CD4-positive, CD25-positive, alpha-beta regulatory T cell (primary cell): ENCODE results near the gene TARBP2. TPM values are rescaled to one million over a fixed set of nuclear protein-coding genes. Genes with fewer than 3 reads are reported as not detected.
"Not testable (repeated sequence)": the region's sequence is repeated elsewhere in the genome, so short reads cannot be mapped to it uniquely, and the experiment has no call there.

ENCODE experiments used
- ATAC-seq, 2 donors: fragments of 150-1000 bp; cut with Tn5 transposase; one replicate each; pipeline ENCODE4 v1.10.0; 2021; ENCODE audit warnings: low read depth in 2 of 2, moderate number of reproducible peaks in 2 of 2, moderate library complexity in 1 of 2
- DNase-seq, 3 donors: peaks; one replicate each; pipeline versions ENCODE4 v3.0.0 to v3.0.0-alpha.2; 2012 to 2022; ENCODE audit warnings: mixed read lengths in 1 of 3
- H3K27ac ChIP-seq: one replicate; pipeline ENCODE4 v1.7.0; 2013; ENCODE audit warnings: mild to moderate bottlenecking, low read length; ENCODE audit not compliant: insufficient read depth, poor library complexity, severe bottlenecking
- H3K27me3 ChIP-seq: one replicate; pipeline ENCODE4 v1.7.0; 2013; ENCODE audit warnings: low read length; ENCODE audit not compliant: control insufficient read depth, insufficient read depth
- H3K36me3 ChIP-seq: one replicate; pipeline ENCODE4 v1.7.0; 2013; ENCODE audit warnings: mild to moderate bottlenecking, low read length, moderate library complexity; ENCODE audit not compliant: control insufficient read depth, insufficient read depth
- H3K4me1 ChIP-seq: 2 replicates; pipeline ENCODE4 v1.7.0; 2013; ENCODE audit warnings: mild to moderate bottlenecking, low read length; ENCODE audit not compliant: insufficient read depth, control insufficient read depth, poor library complexity, severe bottlenecking
- H3K4me3 ChIP-seq: one replicate; pipeline ENCODE4 v1.7.0; 2013; ENCODE audit warnings: low read depth, mild to moderate bottlenecking, low read length, moderate library complexity
- H3K9me3 ChIP-seq, 2 experiments: 1 replicate in 1 of 2; 2 replicates in 1 of 2; pipeline ENCODE4 v1.7.0; 2013; ENCODE audit warnings: low read length in 2 of 2, mild to moderate bottlenecking in 1 of 2, moderate library complexity in 1 of 2; ENCODE audit not compliant: control insufficient read depth in 2 of 2
- H3K27ac Mint-ChIP-seq, 3 donors: one replicate each; pipeline ENCODE4 v1.8.0; 2020 to 2022; ENCODE audit warnings: mild to moderate bottlenecking in 3 of 3, mixed read lengths in 3 of 3, moderate library complexity in 2 of 3
- H3K27me3 Mint-ChIP-seq: one replicate; pipeline ENCODE4 v1.8.0; 2022; ENCODE audit warnings: mild to moderate bottlenecking, mixed read lengths
- H3K36me3 Mint-ChIP-seq: one replicate; pipeline ENCODE4 v1.8.0; 2020; ENCODE audit warnings: mixed read lengths
- H3K4me1 Mint-ChIP-seq, 4 donors: one replicate each; pipeline ENCODE4 v1.8.0; 2020 to 2022; ENCODE audit warnings: mixed read lengths in 4 of 4, mild to moderate bottlenecking in 1 of 4
- H3K4me3 Mint-ChIP-seq, 4 donors: one replicate each; pipeline ENCODE4 v1.8.0; 2020 to 2022; ENCODE audit warnings: mild to moderate bottlenecking in 4 of 4, mixed read lengths in 4 of 4, moderate library complexity in 3 of 4
- H3K9me3 Mint-ChIP-seq, 7 donors: one replicate each; pipeline ENCODE4 v1.8.0; 2020 to 2022; ENCODE audit warnings: mixed read lengths in 7 of 7, mild to moderate bottlenecking in 3 of 7, moderate library complexity in 2 of 7
- polyA plus RNA-seq, 4 donors: library from polyadenylated mRNA; unstranded; fragments of 300-500 nt; fragmentation: Illumina TruSeq; gene quantifications; one replicate each; pipeline ENCODE4 v1.2.3, GENCODE V29; 2021
- total RNA-seq: library from RNA; stranded (reverse); gene quantifications from one replicate; pipeline ENCODE4 v1.2.3, GENCODE V29; 2022

Gene TARBP2
- total and polyA plus RNA-seq, 5 donors from 2014 or later = 22.5 to 29.1 (median 25.1) TPM

- Mint-ChIP-seq H3K27me3 (no peaks in the 10 kb centered on the region), H3K36me3 (peaks cover 46% of the 10 kb centered on the region), H3K4me1 (peaks cover 7 to 43% (median 27%) of the 10 kb centered on the region in 4 donors), H3K9me3 (no peaks in the 10 kb centered on the region), H3K27ac (peak overlapping the region in 2 of 3 donors; percentile 20 to 49), H3K4me3 (no peak overlapping the region)
- Histone ChIP-seq H3K36me3 (peaks cover 87% of the 10 kb centered on the region), H3K27ac (no peak overlapping the region), H3K27me3 (no peaks in the 10 kb centered on the region), H3K9me3 (no peaks in the 10 kb centered on the region), H3K4me1 (peaks cover 14% of the 10 kb centered on the region), H3K4me3 (no peak overlapping the region)
- ATAC-seq = no peak
- DNase-seq = no peak
Measured at GRCh38 chr12:53478865-53479264, 22.2 kb upstream of the TARBP2 start.

GRCh38 chr12:53479331-53479730 is 21.8 kb upstream of the TARBP2 start:
- Mint-ChIP-seq H3K4me1 (peaks cover 2 to 38% (median 22%) of the 10 kb centered on the region in 4 donors), H3K36me3 (peaks cover 42% of the 10 kb centered on the region), H3K9me3 (no peaks in the 10 kb centered on the region), H3K27ac (peak overlapping the region in 1 of 3 donors; percentile 20), H3K27me3 (no peaks in the 10 kb centered on the region), H3K4me3 (no peak overlapping the region)
- ATAC-seq = no peak
- DNase-seq = no peak
- Histone ChIP-seq H3K36me3 (peaks cover 86% of the 10 kb centered on the region), H3K4me1 (peaks cover 9% of the 10 kb centered on the region), H3K27me3 (no peaks in the 10 kb centered on the region), H3K4me3 (no peak overlapping the region), H3K9me3 (no peaks in the 10 kb centered on the region), H3K27ac (no peak overlapping the region)

GRCh38 chr12:53480491-53481442 is 20.3 kb upstream of the TARBP2 start:
- no peaks in the 10 kb centered on the region for H3K9me3 Mint-ChIP-seq
- peaks cover 86% of the 10 kb centered on the region for H3K36me3 ChIP-seq
- peak overlapping the region in 1 of 3 donors; percentile 76 for H3K27ac Mint-ChIP-seq
- peaks cover 2% of the 10 kb centered on the region for H3K4me1 ChIP-seq
- no peak overlapping the region for H3K4me3 ChIP-seq
- no peaks in the 10 kb centered on the region for H3K27me3 ChIP-seq
- no peaks in the 10 kb centered on the region for H3K9me3 ChIP-seq
- H3K4me3 Mint-ChIP-seq = no peak overlapping the region
- ATAC-seq = no peak
- no peak for DNase-seq
- H3K27me3 Mint-ChIP-seq = no peaks in the 10 kb centered on the region
- H3K36me3 Mint-ChIP-seq = peaks cover 37% of the 10 kb centered on the region
- H3K27ac ChIP-seq = no peak overlapping the region
- peaks cover 0 to 25% (median 13%) of the 10 kb centered on the region in 4 donors for H3K4me1 Mint-ChIP-seq

- H3K27ac Mint-ChIP-seq, H3K9me3 ChIP-seq, H3K9me3 Mint-ChIP-seq, H3K4me3 ChIP-seq, H3K4me3 Mint-ChIP-seq, H3K27ac ChIP-seq, DNase-seq, H3K27me3 ChIP-seq, ATAC-seq, H3K27me3 Mint-ChIP-seq, H3K4me1 ChIP-seq: not testable (repeated sequence)
- H3K36me3 Mint-ChIP-seq = peaks cover 32% of the 10 kb centered on the region
- peaks cover 0 to 23% (median 11%) of the 10 kb centered on the region in 4 donors for H3K4me1 Mint-ChIP-seq
- peaks cover 84% of the 10 kb centered on the region for H3K36me3 ChIP-seq
Measured at GRCh38 chr12:53481458-53481857, 19.6 kb upstream of the TARBP2 start.

GRCh38 chr12:53481939-53482586 is 19.0 kb upstream of the TARBP2 start:
- Histone ChIP-seq H3K27ac (no peak overlapping the region), H3K4me1 (peaks cover 2% of the 10 kb centered on the region), H3K27me3 (no peaks in the 10 kb centered on the region), H3K9me3 (no peaks in the 10 kb centered on the region), H3K4me3 (no peak overlapping the region), H3K36me3 (peaks cover 78% of the 10 kb centered on the region)
- peak overlapping the region in 2 of 3 donors; percentile 35 to 59 for H3K27ac Mint-ChIP-seq
- H3K9me3 Mint-ChIP-seq = no peaks in the 10 kb centered on the region
- H3K27me3 Mint-ChIP-seq = no peaks in the 10 kb centered on the region
- peaks cover 26% of the 10 kb centered on the region for H3K36me3 Mint-ChIP-seq
- ATAC-seq (peak; percentile 29 to 42), DNase-seq (peak in 1 of 3 donors; percentile 18)
- peaks cover 0 to 17% (median 8%) of the 10 kb centered on the region in 4 donors for H3K4me1 Mint-ChIP-seq
- peak overlapping the region in 1 of 4 donors; percentile 66 for H3K4me3 Mint-ChIP-seq

GRCh38 chr12:53482626-53483168 is 18.4 kb upstream of the TARBP2 start:
- Histone ChIP-seq H3K36me3 (peaks cover 82% of the 10 kb centered on the region), H3K4me1 (peaks cover 2% of the 10 kb centered on the region), H3K27ac (no peak overlapping the region), H3K27me3 (no peaks in the 10 kb centered on the region), H3K4me3 (no peak overlapping the region), H3K9me3 (no peaks in the 10 kb centered on the region)
- ATAC-seq = no peak
- Mint-ChIP-seq H3K4me1 (peaks cover 0 to 16% (median 8%) of the 10 kb centered on the region in 4 donors), H3K27me3 (no peaks in the 10 kb centered on the region), H3K27ac (peak overlapping the region in 2 of 3 donors; percentile 13 to 18), H3K36me3 (peaks cover 23% of the 10 kb centered on the region), H3K4me3 (no peak overlapping the region), H3K9me3 (no peaks in the 10 kb centered on the region)
- DNase-seq = no peak

- Histone ChIP-seq H3K4me3 (no peak overlapping the region), H3K27ac (no peak overlapping the region), H3K9me3 (no peaks in the 10 kb centered on the region), H3K4me1 (peaks cover 2% of the 10 kb centered on the region), H3K36me3 (peaks cover 77% of the 10 kb centered on the region), H3K27me3 (no peaks in the 10 kb centered on the region)
- peak in 1 of 2 donors; percentile 4 for ATAC-seq
- no peak for DNase-seq
- peaks cover 22% of the 10 kb centered on the region for H3K36me3 Mint-ChIP-seq
- H3K27ac Mint-ChIP-seq = peak overlapping the region in 2 of 3 donors; percentile 13 to 77
- H3K9me3 Mint-ChIP-seq = no peaks in the 10 kb centered on the region
- H3K4me1 Mint-ChIP-seq = peaks cover 0 to 16% (median 8%) of the 10 kb centered on the region in 4 donors
- no peak overlapping the region for H3K4me3 Mint-ChIP-seq
- no peaks in the 10 kb centered on the region for H3K27me3 Mint-ChIP-seq
Measured at GRCh38 chr12:53483225-53483978, 17.7 kb upstream of the TARBP2 start.
